ENCODE measurements around the gene ZC3H15.
"Not testable (repeated sequence)": the region's sequence is repeated elsewhere in the genome, so short reads cannot be mapped to it uniquely, and the experiment has no call there.

Gene ZC3H15

DNA sequence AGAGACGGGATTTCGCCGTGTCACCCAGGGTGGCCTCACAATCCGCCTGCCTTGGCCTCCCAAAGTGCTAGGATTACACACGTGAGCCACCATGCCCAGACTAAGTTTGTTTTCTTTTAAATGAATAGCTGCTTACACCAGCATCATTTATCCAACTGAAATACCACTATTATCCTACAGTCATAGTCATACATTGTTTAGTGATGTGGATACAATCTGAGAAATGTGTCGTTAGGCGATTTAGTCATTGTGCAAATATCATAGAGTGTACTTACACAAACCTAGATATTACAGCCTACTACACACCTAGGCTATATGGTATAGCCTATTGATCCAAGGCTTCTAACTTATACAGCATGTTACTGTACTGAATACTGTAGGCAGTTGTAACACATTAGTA lies 10.3 kb downstream of the ZC3H15 start:
- DNase-seq: no peak

DNA sequence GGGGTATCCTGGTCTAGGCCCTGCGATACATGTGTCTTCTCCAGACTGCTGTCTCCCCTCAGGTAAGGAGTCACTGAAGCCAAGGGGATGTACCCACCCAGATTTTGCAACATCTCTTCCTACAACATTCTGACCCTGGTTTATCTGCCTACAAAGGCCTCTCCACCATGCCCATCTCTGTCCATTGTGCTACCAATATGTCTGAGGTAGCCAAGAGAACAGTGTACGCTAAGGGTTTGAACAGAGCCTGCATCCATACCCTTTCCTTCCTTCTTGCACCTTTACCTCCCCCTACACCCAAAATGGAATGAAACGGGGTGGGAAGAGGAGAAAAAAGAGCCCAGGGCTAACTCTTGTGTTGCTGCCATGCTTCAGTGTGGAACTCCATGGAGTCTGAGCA lies 11.9 kb downstream of the ZC3H15 start:
- no peak for DNase-seq

DNA sequence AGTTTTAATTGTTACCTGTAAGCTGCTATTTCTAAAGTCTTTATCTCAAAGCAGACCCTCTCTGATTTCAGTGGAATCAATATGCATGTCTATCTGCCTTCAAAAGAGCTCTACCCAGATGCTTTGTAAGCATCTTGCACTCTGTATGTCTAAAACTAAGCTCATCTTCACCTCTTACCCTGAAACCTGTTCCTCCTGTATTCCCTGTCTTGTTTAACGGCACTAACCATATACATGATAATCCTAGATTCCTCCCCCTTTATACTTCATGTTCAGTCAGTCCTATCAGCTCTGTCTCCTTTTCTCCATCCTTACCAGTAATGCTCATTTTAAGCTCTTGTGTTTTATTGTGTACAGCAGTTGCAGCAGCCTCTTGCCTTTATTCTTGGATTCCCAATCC lies 12.8 kb downstream of the ZC3H15 start:
- DNase-seq: no peak

DNA sequence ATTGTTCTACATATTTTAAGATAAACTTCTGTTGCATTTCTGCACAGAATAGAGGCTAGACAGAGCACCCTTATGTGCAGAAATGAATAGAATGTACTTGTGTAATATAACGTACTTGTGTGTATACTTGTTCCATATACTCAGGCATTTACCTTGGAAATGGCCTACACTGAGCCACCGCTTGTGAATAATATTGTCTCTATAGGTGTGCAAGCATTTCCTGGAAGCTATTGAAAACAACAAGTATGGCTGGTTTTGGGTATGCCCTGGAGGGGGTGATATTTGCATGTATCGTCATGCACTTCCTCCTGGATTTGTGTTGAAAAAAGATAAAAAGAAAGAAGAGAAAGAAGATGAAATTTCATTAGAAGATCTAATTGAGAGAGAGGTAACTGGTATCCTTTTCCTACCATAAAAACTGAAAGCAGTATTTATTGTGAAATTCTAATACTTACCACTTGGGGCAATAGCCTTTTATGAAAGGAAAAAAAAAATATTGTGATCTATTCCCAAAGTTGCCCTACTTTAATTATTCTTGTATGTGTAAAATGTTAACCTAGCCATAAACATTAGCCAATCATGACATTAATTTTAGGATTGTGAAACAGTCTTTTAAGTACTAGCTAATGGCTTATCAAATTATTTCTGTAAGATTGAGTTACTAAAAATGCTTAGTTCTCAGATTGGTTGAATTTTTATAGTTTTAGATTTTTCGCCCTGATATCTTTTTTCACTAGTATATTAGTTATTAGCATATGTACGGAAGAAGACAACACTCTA lies 18.0 kb downstream of the ZC3H15 start:
- no peak for DNase-seq

GRCh38 chr2:186508263-186508662 lies 22.2 kb downstream of the ZC3H15 start:
- DNase-seq: no peak

- DNase-seq: no peak
Measured at GRCh38 chr2:186515376-186515775, 29.3 kb downstream of the ZC3H15 start.

DNA sequence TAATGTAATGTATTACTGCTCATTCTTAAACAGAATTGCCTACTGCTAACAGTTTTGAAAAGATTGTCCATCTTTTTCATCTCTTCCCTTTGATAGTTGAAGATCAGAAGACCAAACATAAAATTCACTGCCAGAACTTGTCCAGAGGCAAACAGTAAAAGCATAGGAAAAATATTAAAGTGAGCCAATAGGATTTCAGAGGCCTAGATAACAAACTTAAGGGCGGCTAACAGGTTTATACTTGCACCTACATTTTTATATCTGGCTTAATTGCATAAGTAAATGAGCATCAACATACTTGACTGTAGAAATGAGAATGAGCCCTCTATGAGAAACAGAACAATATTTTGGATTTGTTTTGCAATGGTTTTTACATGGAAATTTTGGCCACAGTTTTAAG lies 30.3 kb downstream of the ZC3H15 start:
- no peak for DNase-seq

- DNase-seq: no peak
Measured at GRCh38 chr2:186517090-186517489, 31.0 kb downstream of the ZC3H15 start.

- DNase-seq: no peak
Measured at GRCh38 chr2:186518291-186518690, 32.2 kb downstream of the ZC3H15 start.

DNA sequence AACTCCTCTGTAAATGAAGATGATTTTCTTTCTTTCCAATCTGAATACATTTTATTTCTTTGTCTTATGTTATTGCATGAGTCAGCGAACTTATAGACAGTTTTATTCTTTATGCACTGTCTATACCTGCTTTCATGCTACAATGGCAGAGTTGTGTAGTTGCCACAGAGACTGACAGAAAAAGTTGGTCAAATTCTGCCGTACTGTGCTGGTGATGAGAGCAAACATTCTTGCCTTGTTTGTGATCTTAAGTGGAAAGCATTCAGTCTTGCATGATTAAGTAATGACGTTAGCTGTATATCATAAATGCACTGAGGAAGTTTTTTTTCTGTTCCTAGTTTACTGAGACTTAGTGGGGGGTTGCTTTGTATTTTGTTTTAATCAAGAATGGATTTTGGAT lies 32.9 kb downstream of the ZC3H15 start:
- DNase-seq: no peak

DNA sequence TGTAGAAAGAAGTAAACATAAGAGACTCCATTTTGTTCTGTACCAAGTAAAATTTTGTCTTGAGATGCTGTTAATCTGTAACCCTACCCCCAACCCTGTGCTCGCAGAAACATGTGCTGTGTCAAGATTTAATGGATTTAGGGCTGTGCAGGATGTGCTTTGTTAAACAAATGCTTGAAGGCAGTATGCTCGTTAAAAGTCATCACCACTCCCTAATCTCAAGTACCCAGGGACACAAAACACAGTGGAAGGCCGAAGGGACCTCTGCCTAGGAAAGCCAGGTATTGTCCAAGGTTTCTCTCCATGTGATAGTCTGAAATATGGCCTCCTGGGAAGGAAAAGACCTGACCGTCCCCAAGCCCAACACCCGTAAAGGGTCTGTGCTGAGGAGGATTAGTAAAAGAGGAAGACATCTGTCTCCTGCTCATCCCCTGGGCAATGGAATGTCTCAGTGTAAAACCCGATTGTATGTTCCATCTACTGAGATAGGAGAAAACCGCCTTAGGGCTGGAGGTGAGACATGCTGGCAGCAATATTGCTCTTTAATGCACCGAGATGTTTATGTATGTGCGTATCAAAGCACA lies 35.6 kb downstream of the ZC3H15 start:
- DNase-seq: not testable (repeated sequence)

DNA sequence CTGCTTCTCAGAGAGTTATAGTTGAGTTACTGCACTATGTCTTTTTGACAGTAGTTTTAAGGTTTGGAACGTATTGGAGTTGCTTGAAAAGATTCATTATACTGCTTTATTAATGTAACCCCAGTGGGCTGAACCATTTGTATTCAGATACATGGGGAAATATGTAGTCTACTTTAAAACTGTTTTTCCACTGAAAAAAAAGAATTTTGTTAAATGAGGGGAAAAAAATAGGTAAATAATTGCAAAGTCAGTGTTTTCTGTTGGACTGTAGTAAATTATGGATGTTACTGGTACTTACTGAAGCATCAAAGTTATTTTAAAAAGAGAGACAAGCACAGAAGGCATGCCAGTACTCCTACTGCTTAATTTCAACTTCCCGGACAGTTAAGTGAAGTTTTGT lies 36.4 kb downstream of the ZC3H15 start:
- no peak for DNase-seq

GRCh38 chr2:186523791-186524190 lies 37.7 kb downstream of the ZC3H15 start:
- no peak for DNase-seq

- no peak for DNase-seq
Measured at GRCh38 chr2:186526281-186526680, 40.2 kb downstream of the ZC3H15 start.

DNA sequence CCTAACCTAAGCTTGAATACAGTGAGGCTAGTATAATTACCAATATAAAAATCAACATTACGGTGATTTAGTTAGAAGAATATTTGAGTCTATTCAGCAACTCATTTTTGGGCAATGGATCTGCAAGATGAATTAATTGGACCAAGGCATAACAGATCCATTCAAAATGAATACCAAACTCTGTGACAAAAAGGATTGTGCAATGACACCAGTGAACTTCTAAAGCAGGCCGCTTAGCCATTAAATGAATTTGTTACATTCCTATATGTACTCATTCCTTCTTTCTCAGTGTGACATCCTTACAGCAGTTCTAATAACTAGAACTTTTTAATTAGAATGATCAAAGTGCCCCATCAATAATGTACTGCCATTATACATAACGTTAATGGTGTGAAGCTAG lies 44.3 kb downstream of the ZC3H15 start:
- no peak for DNase-seq

DNA sequence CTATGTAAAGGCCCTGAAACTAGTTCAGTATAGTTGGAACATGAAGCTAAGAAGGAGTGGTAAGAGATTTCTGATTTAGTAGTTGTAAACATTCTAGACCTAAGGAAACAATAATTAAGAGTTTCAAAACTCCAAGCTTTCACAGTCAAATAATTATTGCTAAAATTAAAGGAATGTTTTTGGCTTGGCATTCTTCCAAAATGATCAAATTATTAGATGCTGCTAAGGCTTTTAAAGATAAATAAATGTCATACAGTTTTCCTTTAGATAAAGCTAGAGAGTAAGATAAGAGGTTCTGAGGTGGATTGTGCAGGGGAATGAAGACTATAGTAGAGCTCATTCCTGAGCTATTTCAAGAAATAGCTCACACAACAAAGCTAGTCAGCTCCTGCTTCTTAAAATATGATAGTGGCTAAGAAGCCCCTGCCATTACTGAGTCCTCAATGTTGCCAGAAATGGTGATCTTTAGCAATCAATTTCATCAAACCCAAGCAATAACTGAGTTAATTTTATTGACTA lies 45.3 kb downstream of the ZC3H15 start:
- no peak for DNase-seq

DNA sequence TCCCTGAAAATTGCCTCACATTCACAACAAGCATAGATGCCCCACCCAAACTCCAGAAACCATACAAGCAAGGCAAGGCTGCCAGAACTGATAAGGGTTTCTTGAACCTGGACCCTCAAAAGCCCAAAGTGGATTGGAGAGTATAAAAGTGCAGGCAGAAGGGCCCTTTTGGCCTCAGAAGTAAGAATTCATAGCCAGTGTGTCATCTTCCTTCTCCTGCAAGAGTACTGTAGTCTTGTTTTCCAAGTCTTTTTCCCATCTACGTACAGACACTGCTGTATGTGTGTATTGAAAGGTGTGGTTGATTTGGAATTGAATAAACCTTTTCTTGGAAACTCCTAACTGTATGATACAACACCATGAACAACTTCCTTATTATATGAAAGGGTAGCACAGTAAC lies 46.8 kb downstream of the ZC3H15 start:
- DNase-seq: no peak

- no peak for DNase-seq
Measured at GRCh38 chr2:186533717-186534116, 47.7 kb downstream of the ZC3H15 start.

DNA sequence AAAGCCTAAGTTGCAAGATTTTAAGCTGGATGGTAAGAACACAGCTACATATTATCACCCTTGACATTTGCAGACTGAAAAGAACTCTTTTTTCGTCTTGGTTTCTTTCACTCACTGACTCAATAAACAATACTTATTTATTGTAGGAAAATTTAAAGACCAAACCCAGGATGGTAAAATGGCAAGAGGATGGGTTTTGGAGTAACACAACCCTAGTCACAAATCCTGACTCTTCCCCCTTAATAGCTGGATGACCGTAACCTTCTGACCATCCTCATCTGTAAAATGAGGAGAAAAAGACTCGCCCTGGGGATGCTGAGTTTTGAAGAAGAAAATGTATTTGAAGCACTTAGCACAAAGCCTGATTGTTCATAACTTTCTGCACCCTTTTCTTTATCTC lies 48.3 kb downstream of the ZC3H15 start:
- no peak for DNase-seq

DNA sequence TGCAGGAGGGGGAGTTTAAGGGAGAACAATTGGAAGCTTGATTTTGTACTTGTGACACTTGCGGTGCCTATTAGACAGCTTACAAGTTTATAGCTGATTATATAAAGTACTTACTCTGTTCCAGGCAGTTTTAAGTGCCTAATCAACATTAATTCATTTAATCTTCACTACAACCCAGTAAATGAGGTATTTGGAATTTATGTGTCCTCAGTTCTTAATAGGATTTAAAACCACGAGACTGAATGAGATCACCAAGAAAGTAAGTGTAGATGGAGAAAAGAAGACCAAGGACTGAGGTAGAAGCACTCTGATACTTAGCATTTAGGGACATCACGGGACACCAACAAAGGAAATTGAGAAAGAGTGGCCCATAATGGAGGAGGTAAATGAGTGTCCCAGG lies 49.8 kb downstream of the ZC3H15 start:
- DNase-seq: no peak

- no peak for DNase-seq
Measured at GRCh38 chr2:186537019-186537418, 51.0 kb downstream of the ZC3H15 start.

- DNase-seq: no peak
Measured at GRCh38 chr2:186540941-186541340, 54.9 kb downstream of the ZC3H15 start.

DNA sequence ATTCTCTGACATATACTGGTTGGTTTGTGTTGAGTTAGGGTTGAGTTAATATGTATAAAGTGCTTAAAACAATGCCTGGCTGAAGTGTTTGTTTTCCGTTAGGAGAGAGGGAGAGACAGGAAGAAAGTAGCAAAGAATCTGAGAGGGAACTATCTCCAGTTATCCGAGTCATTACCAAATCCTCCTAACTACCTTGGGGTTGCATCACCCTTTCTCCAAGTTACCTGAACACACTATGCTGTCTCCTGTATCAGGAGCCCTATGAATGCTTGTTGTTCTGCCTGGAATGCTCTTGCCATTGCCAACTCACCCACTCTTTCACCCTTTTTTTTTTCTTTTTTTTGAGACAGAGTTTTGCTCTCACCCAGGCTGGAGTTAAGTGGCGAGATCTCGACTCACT lies 55.9 kb downstream of the ZC3H15 start:
- DNase-seq: no peak

- DNase-seq: no peak
Measured at GRCh38 chr2:186543561-186544131, 57.6 kb downstream of the ZC3H15 start.
